GM12875 (cell line): Measurements from ENCODE around the gene ACSS1.
A peak's percentile ranks its signal among the peaks of the same experiment; 100 is the strongest.

Experiments
- H3K4me3 ChIP-seq: one replicate; pipeline ENCODE4 v1.5.1; 2011; ENCODE audit warnings: low read depth, low read length, control low read depth
- CTCF ChIP-seq: IDR thresholded peaks from 2 replicates; pipeline ENCODE4 v1.5.1; 2011; ENCODE audit warnings: low read depth, mild to moderate bottlenecking, control low read depth, inconsistent platforms, low read length, moderate library complexity, borderline replicate concordance; ENCODE audit not compliant: insufficient read depth

Gene ACSS1

GRCh38 chr20:24995741-24996448, 62.0 kb downstream of the ACSS1 start:
- H3K4me3 ChIP-seq: no peak overlapping the region
- TF ChIP-seq CTCF: no peak

- TF ChIP-seq CTCF: peak; percentile 83
- no peak overlapping the region for H3K4me3 ChIP-seq
Measured at GRCh38 chr20:24994470-24995368, 63.2 kb downstream of the ACSS1 start.

GRCh38 chr20:24994186-24994465, 63.8 kb downstream of the ACSS1 start:
- TF ChIP-seq CTCF: no peak
- no peak overlapping the region for H3K4me3 ChIP-seq

GRCh38 chr20:24993337-24994185, 64.4 kb downstream of the ACSS1 start:
- H3K4me3 ChIP-seq: no peak overlapping the region
- no peak for TF ChIP-seq CTCF

- H3K4me3 ChIP-seq: peak within 1 kb of the TSS; percentile 77
- TF ChIP-seq CTCF: no peak
Measured at GRCh38 chr20:24992487-24993205, 65.3 kb downstream of the ACSS1 start, which contains the start of gene APMAP. Gene APMAP (minus strand): TSS chr20:24992751. CDS start chr20:24992688, 63 bp downstream.

- peak overlapping the region; percentile 77 for H3K4me3 ChIP-seq
Measured at GRCh38 chr20:24991897-24992486, 65.9 kb downstream of the ACSS1 start.

More at GRCh38 chr20:24991897-24992486, 65.9 kb downstream of the ACSS1 start:
- no peak for TF ChIP-seq CTCF
